HepG2 (cell line): ENCODE results near the gene PDK2. TPM values are rescaled to one million over a fixed set of nuclear protein-coding genes. Genes with fewer than 3 reads are reported as not detected.
A peak's percentile ranks its signal among the peaks of the same experiment; 100 is the strongest.

Experiments
- BORCS8-MEF2B ChIP-seq: sonication (generic); formaldehyde crosslinking; IDR thresholded peaks from 2 replicates; pipeline ENCODE4 v1.8.0; 2022; ENCODE audit warnings: mild to moderate bottlenecking, missing genetic modification reagents
- CBX2 ChIP-seq, 2 experiments: fragments of 200-600 bp in 1 of 2; sonication (generic); formaldehyde crosslinking in 1 of 2; IDR thresholded peaks; 2 replicates each; pipeline versions ENCODE4 v1.7.0 to v1.8.1; 2018 to 2022; ENCODE audit warnings: low read depth in 2 of 2, low read length in 1 of 2, mild to moderate bottlenecking in 1 of 2, missing genetic modification reagents in 1 of 2
- CHCHD3 ChIP-seq: sonication (generic); formaldehyde crosslinking; IDR thresholded peaks from 2 replicates; pipeline ENCODE4 v1.8.0; 2022; ENCODE audit warnings: mild to moderate bottlenecking, missing genetic modification reagents, moderate library complexity
- ETV6 ChIP-seq: sonication (generic); formaldehyde crosslinking; conservative IDR thresholded peaks from 2 replicates; pipeline ENCODE4 v1.4.0; 2020; ENCODE audit warnings: missing genetic modification reagents
- GABPA ChIP-seq, 2 experiments: IDR thresholded peaks; 2 replicates each; pipeline ENCODE4 v1.6.1; 2011 to 2016; ENCODE audit warnings: low read depth in 2 of 2, low read length in 1 of 2, missing biosample characterization in 1 of 2, missing genetic modification characterization in 1 of 2
- IRX3 ChIP-seq: sonication (generic); formaldehyde crosslinking; IDR thresholded peaks from 2 replicates; pipeline ENCODE4 v1.8.1; 2023; ENCODE audit warnings: mild to moderate bottlenecking, low read depth, missing genetic modification reagents, borderline replicate concordance
- KAT8 ChIP-seq: IDR thresholded peaks from 2 replicates; pipeline ENCODE4 v1.6.1; 2016; ENCODE audit warnings: missing genetic modification reagents, missing compliant biosample characterization
- MXD4 ChIP-seq: IDR thresholded peaks from 2 replicates; pipeline ENCODE4 v1.6.1; 2016; ENCODE audit warnings: mild to moderate bottlenecking, missing biosample characterization, missing genetic modification reagents
- NR3C1 ChIP-seq: sonication (generic); formaldehyde crosslinking; IDR thresholded peaks from 2 replicates; pipeline ENCODE4 v1.4.0; 2020; ENCODE audit warnings: missing genetic modification reagents
- ONECUT2 ChIP-seq: sonication (generic); formaldehyde crosslinking; IDR thresholded peaks from 2 replicates; pipeline ENCODE4 v1.4.0; 2020; ENCODE audit warnings: missing genetic modification reagents
- POLR2G ChIP-seq: fragments of 200-400 bp; formaldehyde crosslinking; IDR thresholded peaks from 2 replicates; pipeline ENCODE4 v1.6.1; 2018; ENCODE audit warnings: mild to moderate bottlenecking, low read depth, low read length, moderate library complexity
- PPARG ChIP-seq: conservative IDR thresholded peaks from 2 replicates; pipeline ENCODE4 v1.6.1; 2016; ENCODE audit warnings: missing biosample characterization, missing genetic modification reagents
- SMYD3 ChIP-seq: sonication (generic); formaldehyde crosslinking; IDR thresholded peaks from 2 replicates; pipeline ENCODE4 v1.8.1; 2023; ENCODE audit warnings: mild to moderate bottlenecking, missing genetic modification reagents
- ZBTB7A ChIP-seq: sonication (generic); formaldehyde crosslinking; IDR thresholded peaks from 2 replicates; pipeline ENCODE4 v1.8.0; 2022; ENCODE audit warnings: mild to moderate bottlenecking, missing genetic modification reagents
- ZFAT ChIP-seq: sonication (generic); formaldehyde crosslinking; conservative IDR thresholded peaks from 2 replicates; pipeline ENCODE4 v1.8.1; 2023; ENCODE audit warnings: missing genetic modification reagents, inconsistent platforms
- ZFX ChIP-seq: sonication (generic); formaldehyde crosslinking; IDR thresholded peaks from 2 replicates; pipeline ENCODE4 v1.4.0; 2020; ENCODE audit warnings: mild to moderate bottlenecking, low read depth, missing genetic modification reagents, moderate library complexity
- ZIK1 ChIP-seq: sonication (generic); formaldehyde crosslinking; IDR thresholded peaks from 2 replicates; pipeline ENCODE4 v1.5.0; 2020; ENCODE audit warnings: mild to moderate bottlenecking, low read depth, missing genetic modification reagents, borderline replicate concordance
- ZNF225 ChIP-seq: sonication (generic); formaldehyde crosslinking; IDR thresholded peaks from 2 replicates; pipeline ENCODE4 v1.4.0; 2020; ENCODE audit warnings: mild to moderate bottlenecking, missing genetic modification reagents
- ZNF24 ChIP-seq: fragments of 450-650 bp; IDR thresholded peaks from 2 replicates; pipeline ENCODE4 v1.6.1; 2017; ENCODE audit warnings: antibody characterized with exemption, mild to moderate bottlenecking
- ZNF546 ChIP-seq: sonication (generic); formaldehyde crosslinking; conservative IDR thresholded peaks from 2 replicates; pipeline ENCODE4 v1.8.1; 2023; ENCODE audit warnings: mild to moderate bottlenecking, missing genetic modification reagents
- ZNF691 ChIP-seq: sonication (generic); formaldehyde crosslinking; IDR thresholded peaks from 2 replicates; pipeline ENCODE4 v1.4.0; 2020; ENCODE audit warnings: missing genetic modification reagents, low read depth, mild to moderate bottlenecking, borderline replicate concordance
- ZNF766 ChIP-seq: sonication (generic); formaldehyde crosslinking; IDR thresholded peaks from 2 replicates; pipeline ENCODE4 v1.5.0; 2020; ENCODE audit warnings: missing genetic modification reagents, borderline replicate concordance
- ZNF790 ChIP-seq: sonication (generic); formaldehyde crosslinking; IDR thresholded peaks from 2 replicates; pipeline ENCODE4 v1.8.0; 2022; ENCODE audit warnings: missing genetic modification reagents, mild to moderate bottlenecking, borderline replicate concordance
- ZNF800 ChIP-seq: sonication (generic); formaldehyde crosslinking; IDR thresholded peaks from 2 replicates; pipeline ENCODE4 v1.4.0; 2020; ENCODE audit warnings: missing genetic modification reagents
- ZSCAN21 ChIP-seq: sonication (generic); formaldehyde crosslinking; IDR thresholded peaks from 2 replicates; pipeline ENCODE4 v1.8.0; 2022; ENCODE audit warnings: mild to moderate bottlenecking, missing genetic modification reagents, moderate library complexity, borderline replicate concordance
- polyA plus RNA-seq, 8 experiments: library from polyadenylated mRNA; depleted of rRNA in 3 of 8; stranded (reverse) in 7 of 8; unstranded in 1 of 8; fragments of >200 nt; fragmentation: Illumina TruSeq in 4 of 8; extraction: Trizol in 4 of 8; gene quantifications; 2 replicates each; pipeline versions ENCODE4 v1.2.1 to v1.2.3, GENCODE V29; 2011 to 2016; ENCODE audit warnings: low read depth in 4 of 8, missing spikeins in 1 of 8, mixed read lengths in 1 of 8; ENCODE audit not compliant: insufficient read depth in 1 of 8
- total RNA-seq, 5 experiments: library from RNA; depleted of rRNA; stranded (reverse); fragments of >200 nt; fragmentation: Illumina TruSeq; extraction: Trizol; gene quantifications; 2 replicates each; pipeline ENCODE4 v1.2.3, GENCODE V29; 2016; ENCODE audit warnings: low read depth in 1 of 5

The PDK2 gene
- total and polyA plus RNA-seq, 2 of the 13 experiments (the other 11 are each of a cell fraction or from before 2014, with no cell fraction given): 18.5 to 59.7 TPM

- TF ChIP-seq ZNF691 (CRISPR knock-in tag): peak; percentile 73
- no peak for TF ChIP-seq NR3C1 (CRISPR knock-in tag)
- TF ChIP-seq BORCS8-MEF2B (CRISPR knock-in tag): peak; percentile 29; the same call in 1 of the 2 replicates
- no peak for TF ChIP-seq SMYD3 (CRISPR knock-in tag)
- peak; percentile 55; the same call in 1 of the 2 replicates for TF ChIP-seq ZNF790
- peak; percentile 83; the same call in 1 of the 2 replicates for TF ChIP-seq ZSCAN21
- TF ChIP-seq POLR2G: no peak; the same call in 1 of the 2 replicates
- TF ChIP-seq MXD4 (CRISPR knock-in tag): no peak; the same call in 1 of the 2 replicates
- 0 out of 2 replicates have a peak, but pooled peaks have one; percentile 22 for TF ChIP-seq PPARG
- peak; percentile 17; the same call in 1 of the 2 replicates for TF ChIP-seq GABPA (IDR thresholded peaks at IDR 0.05; ENCODE audit: low read depth, low read length)
- TF ChIP-seq GABPA (CRISPR knock-in tag; IDR thresholded peaks at IDR 0.05; ENCODE audit: low read depth): no peak
- TF ChIP-seq CHCHD3 (CRISPR knock-in tag): peak; percentile 78; the same call in 1 of the 2 replicates
- no peak for TF ChIP-seq ZNF24
- peak; percentile 88; the same call in 1 of the 2 replicates for TF ChIP-seq ZIK1 (CRISPR knock-in tag)
- TF ChIP-seq ZNF766 (CRISPR knock-in tag): peak; percentile 50; the same call in 1 of the 2 replicates
- peak; percentile 83 for TF ChIP-seq ZNF546 (CRISPR knock-in tag)
- peak; percentile 84 for TF ChIP-seq IRX3
- TF ChIP-seq ZFAT: no peak; the same call in 1 of the 2 replicates
- TF ChIP-seq ETV6 (CRISPR knock-in tag): no peak
- TF ChIP-seq ZFX: peak; percentile 95
- TF ChIP-seq KAT8: no peak
- no peak for TF ChIP-seq CBX2 (IDR thresholded peaks at IDR 0.05; ENCODE audit: low read depth, low read length)
- peak; percentile 82; the same call in 1 of the 2 replicates for TF ChIP-seq CBX2 (CRISPR knock-in tag; IDR thresholded peaks at IDR 0.05; ENCODE audit: low read depth)
- 0 out of 2 replicates have a peak, but pooled peaks have one; percentile 7 for TF ChIP-seq ZBTB7A (CRISPR knock-in tag)
- no peak for TF ChIP-seq ONECUT2 (CRISPR knock-in tag)
- no peak for TF ChIP-seq ZNF225 (CRISPR knock-in tag)
- TF ChIP-seq ZNF800 (CRISPR knock-in tag): peak; percentile 88; the same call in 1 of the 2 replicates
These were observed 54.5 kb downstream of the PDK2 start (continued) for GRCh38 chr17:50149417-50150353.
